Naive B cell (primary cell): ENCODE data around the gene CCDC69. TPM values are rescaled to one million over a fixed set of nuclear protein-coding genes. Genes with fewer than 3 reads are reported as not detected.
"Not testable (repeated sequence)": the region's sequence is repeated elsewhere in the genome, so short reads cannot be mapped to it uniquely, and the experiment has no call there.

ENCODE experiments used
- ATAC-seq, 2 donors: fragments of 150-1000 bp; cut with Tn5 transposase; 2 replicates each; pipeline ENCODE4 v1.10.0; 2021; ENCODE audit warnings: low read depth in 2 of 2, mild to moderate bottlenecking in 2 of 2, moderate library complexity in 2 of 2
- DNase-seq: peaks from one replicate; pipeline ENCODE4 v3.0.0; 2022
- H3K27ac Mint-ChIP-seq, 6 donors: one replicate each; pipeline ENCODE4 v1.8.0; 2020 to 2022; ENCODE audit warnings: mild to moderate bottlenecking in 6 of 6, mixed read lengths in 6 of 6, moderate library complexity in 5 of 6, inconsistent platforms in 2 of 6
- H3K27me3 Mint-ChIP-seq, 3 donors: one replicate each; pipeline ENCODE4 v1.8.0; 2021 to 2022; ENCODE audit warnings: mixed read lengths in 3 of 3, mild to moderate bottlenecking in 1 of 3
- H3K36me3 Mint-ChIP-seq, 2 donors: one replicate each; pipeline ENCODE4 v1.8.0; 2020 to 2022; ENCODE audit warnings: mixed read lengths in 2 of 2, inconsistent platforms in 1 of 2, mild to moderate bottlenecking in 1 of 2
- H3K4me1 Mint-ChIP-seq, 3 donors: one replicate each; pipeline ENCODE4 v1.8.0; 2020 to 2022; ENCODE audit warnings: mixed read lengths in 3 of 3, inconsistent platforms in 1 of 3, mild to moderate bottlenecking in 1 of 3, moderate library complexity in 1 of 3
- H3K4me3 Mint-ChIP-seq, 8 donors: one replicate each; pipeline ENCODE4 v1.8.0; 2020 to 2022; ENCODE audit warnings: mild to moderate bottlenecking in 8 of 8, mixed read lengths in 8 of 8, moderate library complexity in 8 of 8, inconsistent platforms in 2 of 8
- H3K9me3 Mint-ChIP-seq, 7 donors: one replicate each; pipeline ENCODE4 v1.8.0; 2020 to 2022; ENCODE audit warnings: mixed read lengths in 7 of 7, mild to moderate bottlenecking in 5 of 7, inconsistent platforms in 2 of 7, moderate library complexity in 1 of 7
- polyA plus RNA-seq, 6 donors: library from polyadenylated mRNA; unstranded; fragments of 300-500 nt; fragmentation: Illumina TruSeq; gene quantifications; one replicate each; pipeline ENCODE4 v1.2.3, GENCODE V29; 2021; ENCODE audit warnings: low read depth in 6 of 6

CCDC69 gene
- polyA plus RNA-seq, 6 donors from 2014 or later: 76.4 to 143 (median 98.1) TPM

DNA sequence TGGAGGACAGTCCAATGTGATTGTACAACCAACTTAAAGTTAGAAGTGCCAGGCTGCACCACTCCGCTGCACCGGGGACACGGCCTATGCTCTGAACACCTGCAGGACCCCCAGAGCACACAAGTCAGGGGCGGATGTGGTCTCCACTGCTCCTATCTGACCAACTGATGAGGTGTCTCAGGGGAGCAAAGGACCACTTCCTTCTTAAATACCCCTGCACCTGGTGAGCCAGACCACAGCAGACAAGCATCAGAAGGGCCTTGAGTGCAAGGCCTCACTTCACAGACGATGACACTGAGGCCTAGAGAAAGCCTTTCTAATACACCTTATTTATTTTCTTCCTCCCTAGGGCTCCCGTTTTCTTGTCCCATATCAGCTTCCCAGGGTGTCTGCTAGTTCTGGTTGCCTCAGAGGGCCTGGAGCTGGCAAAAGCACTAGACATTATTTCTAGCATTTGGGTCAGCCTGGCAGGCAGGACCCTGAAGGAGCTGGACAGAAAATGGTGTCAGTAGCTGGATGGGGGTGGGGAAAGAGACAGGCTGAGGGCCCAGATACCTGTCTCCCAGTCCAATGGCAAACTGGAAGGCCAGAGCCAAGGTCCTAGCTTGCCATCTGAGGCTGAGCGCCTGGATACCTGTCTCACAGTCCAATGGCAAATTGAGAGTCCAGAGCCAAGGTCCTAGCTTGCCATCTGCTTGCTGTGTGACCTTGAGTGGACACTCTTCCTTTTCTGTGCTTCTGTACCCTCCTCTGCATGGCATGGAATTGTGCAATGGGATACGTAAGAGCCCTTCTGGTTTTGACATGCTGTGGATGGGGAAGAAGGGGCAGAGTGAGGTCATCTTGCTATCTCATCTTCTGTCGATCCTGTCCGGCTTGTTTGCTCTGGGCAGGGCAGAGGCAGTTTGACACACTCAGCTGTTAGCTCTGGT, 9.0 kb downstream of the CCDC69 start:
- Mint-ChIP-seq H3K4me1 (peaks cover 67 to 93% (median 83%) of the 10 kb centered on the region in 3 donors), H3K27me3 (no peaks in the 10 kb centered on the region), H3K36me3 (peaks cover 21 to 27% of the 10 kb centered on the region in 2 donors), H3K4me3 (peak overlapping the region; percentile 75 to 94 (median 87)), H3K9me3 (no peaks in the 10 kb centered on the region), H3K27ac (peak overlapping the region; percentile 98 to 100 (median 99))
- DNase-seq: peak; percentile 92
- peak; percentile 63 to 67 for ATAC-seq

- Mint-ChIP-seq H3K4me1 (peaks cover 66 to 93% (median 83%) of the 10 kb centered on the region in 3 donors), H3K27me3 (no peaks in the 10 kb centered on the region), H3K9me3 (no peaks in the 10 kb centered on the region), H3K36me3 (peaks cover 21 to 25% of the 10 kb centered on the region in 2 donors), H3K27ac (peak overlapping the region; percentile 98 to 100 (median 99)), H3K4me3 (peak overlapping the region; percentile 75 to 94 (median 87))
- peak; percentile 84 for DNase-seq
- ATAC-seq: peak; percentile 61 to 63
These were observed 9.9 kb downstream of the CCDC69 start for GRCh38 chr5:151213803-151214613.

- H3K4me1 Mint-ChIP-seq: peaks cover 64 to 92% (median 83%) of the 10 kb centered on the region in 3 donors
- H3K9me3 Mint-ChIP-seq: no peaks in the 10 kb centered on the region
- H3K4me3 Mint-ChIP-seq: peak overlapping the region; percentile 75 to 94 (median 85)
- DNase-seq: no peak
- no peak for ATAC-seq
- peaks cover 10 to 12% of the 10 kb centered on the region in 2 donors for H3K36me3 Mint-ChIP-seq
- no peaks in the 10 kb centered on the region for H3K27me3 Mint-ChIP-seq
- H3K27ac Mint-ChIP-seq: peak overlapping the region; percentile 98 to 100 (median 99)
These were observed 11.5 kb downstream of the CCDC69 start for GRCh38 chr5:151212406-151212798.

GRCh38 chr5:151208481-151208914, 15.4 kb downstream of the CCDC69 start:
- Mint-ChIP-seq H3K9me3 (no peaks in the 10 kb centered on the region), H3K4me1 (peaks cover 49 to 81% (median 72%) of the 10 kb centered on the region in 3 donors), H3K4me3 (peak overlapping the region; percentile 55 to 89 (median 67)), H3K27ac (peak overlapping the region; percentile 77 to 98 (median 92)), H3K27me3 (no peaks in the 10 kb centered on the region), H3K36me3 (peaks cover 0 to 9% of the 10 kb centered on the region in 2 donors)
- no peak for DNase-seq
- no peak for ATAC-seq

DNA sequence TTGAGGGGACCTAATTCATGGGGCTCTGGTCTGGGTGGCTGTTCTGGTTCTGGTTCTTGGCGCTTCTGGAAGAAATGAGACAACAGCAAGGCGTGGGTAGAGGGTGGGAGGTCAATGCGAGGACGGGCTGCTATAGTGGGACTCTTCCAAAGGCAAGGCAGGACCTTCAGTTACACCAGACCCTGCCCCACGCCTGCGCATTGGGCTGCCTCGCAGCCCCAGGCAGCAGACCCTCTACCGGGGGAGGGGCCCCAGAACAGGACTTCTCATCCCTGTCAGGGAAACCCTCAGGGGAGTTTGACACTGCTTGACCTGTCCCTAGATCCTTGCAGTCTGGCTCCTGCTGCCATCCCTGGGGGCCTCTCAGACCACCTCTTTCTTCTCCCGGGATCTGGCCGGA, 18.5 kb downstream of the CCDC69 start:
- Mint-ChIP-seq H3K4me3 (peak overlapping the region in 2 of 8 donors; percentile 11 to 23), H3K27ac (peak overlapping the region in 5 of 6 donors; percentile 24 to 94 (median 84))

DNA sequence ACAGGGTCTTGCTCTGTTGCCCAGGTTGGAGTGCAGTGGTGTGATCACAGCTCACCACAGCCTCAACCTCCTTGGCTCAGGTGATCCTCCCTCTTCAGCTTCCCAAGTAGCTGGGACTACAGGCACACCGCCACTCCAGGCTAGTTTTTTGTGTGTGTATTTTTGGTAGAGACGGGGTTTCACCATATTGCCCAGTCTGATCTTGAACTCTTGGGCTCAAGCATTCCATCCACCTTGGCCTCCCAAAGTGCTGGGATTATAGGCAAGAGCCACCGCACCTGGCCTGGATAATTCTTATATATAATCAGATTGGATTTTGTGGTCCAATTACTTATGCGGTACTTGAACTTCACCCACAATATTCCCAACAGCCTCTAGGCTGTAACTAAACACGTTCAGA, 19.8 kb downstream of the CCDC69 start:
- no peaks in the 10 kb centered on the region for H3K9me3 Mint-ChIP-seq
- H3K27me3 Mint-ChIP-seq: no peaks in the 10 kb centered on the region
- H3K4me3 Mint-ChIP-seq: no peak overlapping the region
- H3K4me1 Mint-ChIP-seq: peaks cover 47 to 67% (median 59%) of the 10 kb centered on the region in 3 donors
- H3K36me3 Mint-ChIP-seq: peaks cover 15 to 19% of the 10 kb centered on the region in 2 donors
- H3K27ac Mint-ChIP-seq: peak overlapping the region in 1 of 6 donors; percentile 78
- DNase-seq (no peak), ATAC-seq (no peak)

More for the DNA sequence above, 18.5 kb downstream of the CCDC69 start:
- ATAC-seq (no peak), DNase-seq (no peak)
- H3K36me3 Mint-ChIP-seq: peaks cover 11 to 13% of the 10 kb centered on the region in 2 donors
- H3K27me3 Mint-ChIP-seq: no peaks in the 10 kb centered on the region
- H3K9me3 Mint-ChIP-seq: no peaks in the 10 kb centered on the region
- peaks cover 47 to 70% (median 64%) of the 10 kb centered on the region in 3 donors for H3K4me1 Mint-ChIP-seq

DNA sequence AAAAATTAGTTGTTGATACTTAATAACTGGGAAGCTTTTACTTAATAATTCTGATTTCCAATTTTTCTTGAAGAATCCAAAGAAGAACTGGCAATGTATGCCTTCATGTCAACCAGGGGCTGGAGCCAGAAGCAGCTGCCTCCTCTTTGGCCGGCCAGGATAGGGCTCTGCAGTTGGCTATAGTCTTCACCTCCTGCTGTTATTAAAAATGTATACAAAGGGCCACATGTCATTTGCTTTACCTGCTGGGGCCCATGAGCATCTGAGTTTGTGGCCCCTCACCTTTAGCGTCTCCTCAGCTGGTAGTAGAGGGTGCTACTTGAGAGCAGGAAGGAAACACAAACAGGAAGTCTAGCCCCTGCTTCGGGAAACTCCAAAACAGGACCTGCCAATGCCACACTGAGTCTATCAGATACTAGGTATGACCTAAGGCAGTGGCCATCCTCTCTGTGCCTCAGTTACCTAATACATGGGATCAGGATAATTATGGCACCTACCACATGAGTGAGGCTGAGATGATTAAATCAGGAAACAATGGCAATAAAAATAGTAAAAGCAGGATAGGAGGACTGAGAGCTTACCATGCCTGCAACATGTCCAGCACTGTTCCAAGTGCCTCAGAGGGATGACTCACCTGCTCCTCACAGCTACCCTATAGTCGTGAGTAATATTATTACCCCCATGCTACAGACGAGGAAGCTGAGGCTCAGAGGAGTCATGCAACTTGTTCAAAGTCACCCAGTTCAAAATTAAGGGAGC, 21.3 kb downstream of the CCDC69 start:
- no peaks in the 10 kb centered on the region for H3K27me3 Mint-ChIP-seq
- H3K27ac Mint-ChIP-seq: peak overlapping the region; percentile 12 to 93 (median 79)
- ATAC-seq: peak; percentile 98 to 99
- H3K9me3 Mint-ChIP-seq: no peaks in the 10 kb centered on the region
- peak overlapping the region in 7 of 8 donors; percentile 38 to 83 (median 54) for H3K4me3 Mint-ChIP-seq
- no peak for DNase-seq
- peaks cover 40 to 66% (median 55%) of the 10 kb centered on the region in 3 donors for H3K4me1 Mint-ChIP-seq
- peaks cover 27% of the 10 kb centered on the region in 2 donors for H3K36me3 Mint-ChIP-seq

DNA sequence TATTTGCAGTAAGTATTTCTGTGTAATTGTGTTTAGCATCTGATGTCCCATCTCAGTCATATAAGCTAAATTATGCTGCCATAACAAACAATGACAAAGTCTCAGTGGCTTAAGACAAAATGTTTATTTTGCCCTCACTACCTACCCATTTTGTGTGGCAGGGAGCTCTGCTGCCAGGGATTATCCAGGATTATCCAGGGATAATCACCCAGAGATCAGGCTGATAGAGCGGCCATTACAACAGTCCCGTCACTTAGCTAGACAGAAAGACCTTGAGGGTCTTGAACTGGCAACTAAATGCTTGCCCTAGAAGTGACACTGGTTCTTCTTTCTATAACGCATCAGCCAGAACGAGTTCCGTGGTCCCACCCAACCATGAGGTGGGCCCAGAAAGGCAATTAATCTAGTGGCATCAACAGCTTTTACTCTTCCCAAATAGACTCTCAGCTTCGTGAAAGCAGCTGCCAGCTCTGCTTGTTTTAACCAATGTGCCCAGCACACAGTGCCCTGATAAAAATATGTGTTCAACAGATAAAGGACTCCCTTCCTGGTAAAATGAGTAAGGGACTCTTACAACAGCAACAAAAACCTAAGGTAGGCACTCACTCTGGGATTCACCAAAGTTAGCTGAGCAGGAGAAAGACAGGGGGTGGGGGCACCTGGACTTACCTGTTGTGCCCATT, 22.8 kb downstream of the CCDC69 start:
- peaks cover 34 to 35% of the 10 kb centered on the region in 2 donors for H3K36me3 Mint-ChIP-seq
- H3K4me1 Mint-ChIP-seq: peaks cover 47 to 70% (median 59%) of the 10 kb centered on the region in 3 donors
- H3K9me3 Mint-ChIP-seq: peaks cover 0 to 5% (median 0%) of the 10 kb centered on the region in 7 donors
- ATAC-seq (no peak), DNase-seq (no peak)
- H3K27ac Mint-ChIP-seq: peak overlapping the region in 5 of 6 donors; percentile 24 to 84 (median 61)
- H3K4me3 Mint-ChIP-seq: peak overlapping the region in 4 of 8 donors; percentile 9 to 69 (median 40)
- H3K27me3 Mint-ChIP-seq: no peaks in the 10 kb centered on the region

DNA sequence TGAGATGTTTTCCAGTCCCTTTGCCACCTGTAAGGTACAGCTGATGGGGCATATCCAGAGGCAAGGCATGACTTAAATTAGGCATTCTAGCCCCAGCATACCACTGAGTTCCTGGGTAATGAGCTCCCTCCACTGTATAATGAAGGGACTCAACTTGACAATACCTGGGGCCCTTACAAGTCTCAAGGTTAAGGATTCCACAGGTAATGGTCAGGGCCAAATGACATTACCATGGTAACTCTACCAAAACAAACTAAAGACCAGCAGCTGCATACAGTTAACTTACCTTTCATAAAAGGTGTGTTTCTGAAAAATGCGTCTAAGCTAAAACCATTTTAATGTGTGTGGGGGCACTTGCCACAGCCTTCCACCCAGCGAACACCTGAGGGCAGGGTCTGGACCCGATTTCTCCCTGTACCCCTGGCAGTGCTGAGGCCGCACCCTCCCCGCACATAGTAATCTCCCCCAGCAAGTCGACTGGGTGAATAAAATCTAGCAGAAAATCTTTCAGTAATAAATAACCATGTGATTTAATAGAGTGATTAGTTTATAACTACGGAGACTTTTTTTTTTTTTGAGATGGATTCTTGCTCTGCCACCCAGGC, 24.2 kb downstream of the CCDC69 start:
- peak overlapping the region in 5 of 6 donors; percentile 49 to 95 (median 77) for H3K27ac Mint-ChIP-seq
- peaks cover 35 to 43% of the 10 kb centered on the region in 2 donors for H3K36me3 Mint-ChIP-seq
- H3K9me3 Mint-ChIP-seq: peaks cover 0 to 5% (median 0%) of the 10 kb centered on the region in 7 donors
- H3K4me1 Mint-ChIP-seq: peaks cover 49 to 72% (median 60%) of the 10 kb centered on the region in 3 donors
- no peak for DNase-seq
- ATAC-seq: no peak
- H3K4me3 Mint-ChIP-seq: no peak overlapping the region
- H3K27me3 Mint-ChIP-seq: no peaks in the 10 kb centered on the region

GRCh38 chr5:151198861-151199260, 25.0 kb downstream of the CCDC69 start:
- H3K4me1 Mint-ChIP-seq: peaks cover 54 to 78% (median 65%) of the 10 kb centered on the region in 3 donors
- H3K27ac Mint-ChIP-seq: peak overlapping the region in 4 of 6 donors; percentile 32 to 92 (median 84)
- peaks cover 35 to 43% of the 10 kb centered on the region in 2 donors for H3K36me3 Mint-ChIP-seq
- H3K27me3 Mint-ChIP-seq: no peaks in the 10 kb centered on the region
- peaks cover 0 to 5% (median 0%) of the 10 kb centered on the region in 7 donors for H3K9me3 Mint-ChIP-seq
- ATAC-seq (no peak), DNase-seq (no peak)
- peak overlapping the region in 1 of 8 donors; percentile 47 for H3K4me3 Mint-ChIP-seq

- ATAC-seq, H3K27me3 Mint-ChIP-seq, H3K9me3 Mint-ChIP-seq, DNase-seq: not testable (repeated sequence)
- H3K27ac Mint-ChIP-seq: peak overlapping the region; percentile 26 to 98 (median 94)
- H3K4me1 Mint-ChIP-seq: peaks cover 58 to 82% (median 68%) of the 10 kb centered on the region in 3 donors
- H3K36me3 Mint-ChIP-seq: peaks cover 34 to 51% of the 10 kb centered on the region in 2 donors
- H3K4me3 Mint-ChIP-seq: peak overlapping the region in 6 of 8 donors; percentile 62 to 88 (median 74)
These were observed 26.6 kb downstream of the CCDC69 start for GRCh38 chr5:151197291-151197600.
